BE2C (cell line): Measurements from ENCODE around the gene ZBTB42.

Source experiments
- DNase-seq: peaks from one replicate; pipeline ENCODE4 v3.0.0-alpha.2; 2020
- H3K27me3 ChIP-seq: fragments of 250-450 bp; sonication (Bioruptor Pico); 2 replicates; pipeline ENCODE4 v1.5.1; 2020; ENCODE audit warnings: mild to moderate bottlenecking
- H3K36me3 ChIP-seq: fragments of 250-450 bp; sonication (Bioruptor Pico); 2 replicates; pipeline ENCODE4 v1.5.1; 2020; ENCODE audit warnings: mild to moderate bottlenecking
- H3K4me1 ChIP-seq: fragments of 250-450 bp; sonication (Bioruptor Pico); 2 replicates; pipeline ENCODE4 v1.5.1; 2020
- H3K4me3 ChIP-seq: 2 replicates; pipeline ENCODE4 v1.5.1; 2011; ENCODE audit warnings: low read depth, low read length
- H3K9me3 ChIP-seq: fragments of 250-450 bp; sonication (Bioruptor Pico); 2 replicates; pipeline ENCODE4 v1.5.1; 2020
- TF ChIP-seq, protein P1 (sequence below): IDR thresholded peaks from 2 replicates; pipeline ENCODE4 v1.5.1; 2012; ENCODE audit warnings: mild to moderate bottlenecking, low read depth, low read length

The ZBTB42 gene

DNA sequence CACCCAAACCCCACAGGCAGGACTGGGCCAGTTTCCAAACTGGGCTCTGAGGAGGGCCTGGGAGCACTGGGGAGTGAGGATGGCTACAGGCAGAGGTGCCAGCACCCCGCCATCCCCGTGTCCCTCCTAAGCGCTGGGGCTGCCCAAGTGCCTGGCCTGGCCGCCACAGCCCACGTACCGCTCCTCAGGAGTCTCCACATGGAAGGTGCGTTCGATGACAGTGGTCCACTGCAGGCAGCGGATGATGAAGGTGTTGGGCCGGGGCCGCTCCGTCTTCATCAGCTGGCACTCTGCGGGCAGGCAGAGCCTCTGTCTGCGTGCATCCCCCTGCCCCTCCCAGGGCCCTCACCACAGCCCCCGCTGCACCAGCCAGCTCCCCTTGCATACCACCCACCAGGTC, 24.4 kb upstream of the ZBTB42 start:
- H3K27me3 ChIP-seq: no peaks in the 10 kb centered on the region
- no peak overlapping the region for H3K4me3 ChIP-seq
- TF ChIP-seq, protein P1, sequence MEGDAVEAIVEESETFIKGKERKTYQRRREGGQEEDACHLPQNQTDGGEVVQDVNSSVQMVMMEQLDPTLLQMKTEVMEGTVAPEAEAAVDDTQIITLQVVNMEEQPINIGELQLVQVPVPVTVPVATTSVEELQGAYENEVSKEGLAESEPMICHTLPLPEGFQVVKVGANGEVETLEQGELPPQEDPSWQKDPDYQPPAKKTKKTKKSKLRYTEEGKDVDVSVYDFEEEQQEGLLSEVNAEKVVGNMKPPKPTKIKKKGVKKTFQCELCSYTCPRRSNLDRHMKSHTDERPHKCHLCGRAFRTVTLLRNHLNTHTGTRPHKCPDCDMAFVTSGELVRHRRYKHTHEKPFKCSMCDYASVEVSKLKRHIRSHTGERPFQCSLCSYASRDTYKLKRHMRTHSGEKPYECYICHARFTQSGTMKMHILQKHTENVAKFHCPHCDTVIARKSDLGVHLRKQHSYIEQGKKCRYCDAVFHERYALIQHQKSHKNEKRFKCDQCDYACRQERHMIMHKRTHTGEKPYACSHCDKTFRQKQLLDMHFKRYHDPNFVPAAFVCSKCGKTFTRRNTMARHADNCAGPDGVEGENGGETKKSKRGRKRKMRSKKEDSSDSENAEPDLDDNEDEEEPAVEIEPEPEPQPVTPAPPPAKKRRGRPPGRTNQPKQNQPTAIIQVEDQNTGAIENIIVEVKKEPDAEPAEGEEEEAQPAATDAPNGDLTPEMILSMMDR: no peak
- peaks cover 36% of the 10 kb centered on the region for H3K36me3 ChIP-seq
- no peak for DNase-seq
- no peaks in the 10 kb centered on the region for H3K4me1 ChIP-seq
- no peaks in the 10 kb centered on the region for H3K9me3 ChIP-seq

DNA sequence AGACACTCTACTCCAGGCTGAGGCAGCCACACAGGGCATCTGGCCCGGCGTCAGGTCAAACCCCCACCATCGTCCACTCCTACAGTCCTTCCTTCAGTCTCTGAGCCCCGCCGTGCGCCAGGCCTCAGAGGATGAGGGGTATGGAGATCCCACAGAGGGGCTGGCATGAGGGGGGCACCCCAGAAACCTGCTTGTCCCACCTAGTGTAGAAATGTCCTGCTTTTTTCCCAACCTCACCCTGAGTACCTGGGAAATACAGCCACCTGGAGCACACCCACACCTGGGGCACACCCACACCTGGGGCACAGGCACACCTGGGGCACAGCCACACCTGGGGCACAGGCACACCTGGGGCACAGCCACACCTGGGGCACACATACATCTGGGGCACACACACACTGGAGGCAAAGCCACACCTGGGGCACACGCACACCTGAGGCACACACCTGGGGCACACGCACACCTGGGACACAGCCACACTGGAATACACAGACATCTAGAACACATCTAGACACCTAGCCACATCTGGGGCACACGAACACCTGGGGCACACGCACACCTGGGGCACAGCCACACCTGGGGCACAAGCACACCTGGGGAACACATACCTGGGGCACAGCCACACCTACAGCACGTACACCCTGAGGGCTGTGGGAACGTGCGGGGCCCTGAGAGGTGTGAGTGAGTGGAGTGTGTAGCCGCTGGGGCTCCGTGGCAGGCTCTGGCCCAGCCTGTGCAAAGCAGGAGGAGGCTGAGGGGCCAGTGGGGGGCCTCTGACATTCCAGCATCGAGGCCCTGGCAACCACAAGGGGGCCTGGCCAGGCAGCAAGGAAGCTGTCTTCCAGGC, 23.7 kb upstream of the ZBTB42 start:
- Histone ChIP-seq H3K4me1 (no peaks in the 10 kb centered on the region), H3K36me3 (peaks cover 29% of the 10 kb centered on the region), H3K9me3 (no peaks in the 10 kb centered on the region), H3K4me3 (no peak overlapping the region), H3K27me3 (no peaks in the 10 kb centered on the region)
- TF ChIP-seq, protein P1: no peak
- DNase-seq: no peak

DNA sequence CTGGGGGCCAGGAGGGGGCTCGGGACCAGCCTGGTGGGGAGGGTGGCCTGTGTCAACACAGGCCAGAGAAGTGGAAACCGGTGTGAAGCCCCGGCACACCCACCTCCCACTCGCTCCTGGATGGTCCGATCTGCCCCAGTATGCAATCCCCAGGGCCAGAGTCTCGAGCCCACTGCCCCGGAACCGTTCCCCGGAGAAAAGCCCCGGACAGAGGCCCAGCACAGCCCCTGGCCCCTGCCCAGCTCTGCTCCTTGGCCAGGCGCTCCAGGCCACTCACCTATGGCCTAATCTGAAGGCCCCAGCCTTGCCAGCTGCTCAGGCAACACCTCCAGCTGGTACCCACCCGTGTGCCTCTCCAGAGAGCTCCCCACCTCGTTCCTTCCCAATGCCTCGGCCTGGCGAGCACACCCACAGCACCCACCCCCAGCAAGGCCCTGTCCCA, 23.1 kb upstream of the ZBTB42 start:
- Histone ChIP-seq H3K27me3 (no peaks in the 10 kb centered on the region), H3K4me3 (no peak overlapping the region), H3K36me3 (peaks cover 22% of the 10 kb centered on the region), H3K4me1 (no peaks in the 10 kb centered on the region), H3K9me3 (no peaks in the 10 kb centered on the region)
- TF ChIP-seq, protein P1: no peak
- no peak for DNase-seq

DNA sequence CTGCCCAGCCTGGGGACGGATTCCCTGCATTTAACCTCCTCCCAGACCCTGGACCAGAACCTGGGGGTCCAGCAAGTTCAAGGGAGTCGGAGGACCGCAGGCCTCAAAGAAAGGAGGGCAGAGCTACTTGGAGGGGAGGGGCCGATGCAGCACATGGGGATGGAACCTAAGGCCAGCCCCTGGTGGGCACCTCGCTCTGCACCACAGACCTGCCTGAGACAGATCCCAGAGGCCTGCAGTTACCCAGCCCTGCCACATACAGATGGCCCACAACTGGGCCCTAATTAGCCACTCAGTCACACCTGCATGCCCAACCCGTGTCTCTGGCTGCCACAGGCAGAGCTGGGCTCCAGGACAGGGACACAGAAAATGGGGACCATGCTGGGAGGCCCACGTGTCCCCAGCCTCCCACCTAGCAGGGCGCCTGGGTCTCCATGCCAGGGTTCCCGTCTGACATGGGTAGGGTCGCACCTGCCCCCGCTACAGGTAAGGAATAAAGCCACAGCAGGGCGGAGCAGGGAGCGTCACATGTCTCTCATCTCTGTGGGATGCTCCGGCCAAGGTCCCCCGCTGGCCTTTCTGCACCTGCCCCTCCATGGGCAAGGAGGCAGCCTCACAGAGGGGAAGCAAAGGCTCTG, 22.1 kb upstream of the ZBTB42 start:
- no peaks in the 10 kb centered on the region for H3K9me3 ChIP-seq
- DNase-seq: no peak
- TF ChIP-seq, protein P1: no peak
- peaks cover 17% of the 10 kb centered on the region for H3K36me3 ChIP-seq
- no peaks in the 10 kb centered on the region for H3K4me1 ChIP-seq
- no peak overlapping the region for H3K4me3 ChIP-seq
- no peaks in the 10 kb centered on the region for H3K27me3 ChIP-seq

DNA sequence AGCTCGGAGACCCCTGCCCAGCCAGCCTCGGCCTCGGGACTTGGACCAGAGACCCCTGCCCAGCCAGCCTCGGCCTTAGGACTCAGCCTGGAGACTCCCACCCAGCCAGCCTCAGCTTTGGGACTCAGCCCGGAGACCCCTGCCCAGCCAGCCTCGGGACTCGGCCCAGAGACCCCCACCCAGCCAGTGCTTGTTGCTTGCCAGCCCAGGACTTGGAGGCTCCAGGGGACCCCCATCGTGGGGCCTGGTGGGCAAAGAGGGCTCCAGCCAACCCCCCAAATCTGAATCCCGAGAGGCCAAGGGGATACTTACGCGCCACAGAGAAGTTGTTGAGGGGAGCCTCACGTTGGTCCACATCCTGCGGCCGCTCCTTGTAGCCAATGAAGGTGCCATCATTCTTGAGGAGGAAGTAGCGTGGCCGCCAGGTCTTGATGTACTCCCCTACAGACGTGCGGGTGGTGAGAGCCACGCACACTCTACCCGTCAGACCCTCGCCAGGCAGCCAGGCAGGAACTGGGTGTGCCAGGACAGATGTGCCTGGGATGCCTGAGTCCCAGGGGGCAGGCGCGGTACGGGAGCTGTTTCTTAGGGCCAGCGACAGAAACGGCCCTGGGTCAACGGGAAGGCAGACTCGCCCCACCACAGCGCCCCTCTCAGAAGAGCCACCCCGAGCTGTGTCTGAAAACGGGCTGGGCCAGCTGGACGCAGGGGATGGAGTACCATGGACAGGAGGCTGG, 21.0 kb upstream of the ZBTB42 start:
- no peak for DNase-seq
- Histone ChIP-seq H3K4me3 (no peak overlapping the region), H3K9me3 (no peaks in the 10 kb centered on the region), H3K27me3 (no peaks in the 10 kb centered on the region), H3K4me1 (no peaks in the 10 kb centered on the region), H3K36me3 (peaks cover 12% of the 10 kb centered on the region; the same call in 1 of the 2 replicates)
- TF ChIP-seq, protein P1: no peak
